IPS-NIHi11 (cell line): Measurements from ENCODE around the gene C9orf43.
"Not testable (repeated sequence)": the region's sequence is repeated elsewhere in the genome, so short reads cannot be mapped to it uniquely, and the experiment has no call there.

ENCODE experiments used
- DNase-seq: peaks from one replicate; pipeline ENCODE4 v3.0.0; 2012; ENCODE audit warnings: mixed read lengths, low spot score

The C9orf43 gene, protein sequence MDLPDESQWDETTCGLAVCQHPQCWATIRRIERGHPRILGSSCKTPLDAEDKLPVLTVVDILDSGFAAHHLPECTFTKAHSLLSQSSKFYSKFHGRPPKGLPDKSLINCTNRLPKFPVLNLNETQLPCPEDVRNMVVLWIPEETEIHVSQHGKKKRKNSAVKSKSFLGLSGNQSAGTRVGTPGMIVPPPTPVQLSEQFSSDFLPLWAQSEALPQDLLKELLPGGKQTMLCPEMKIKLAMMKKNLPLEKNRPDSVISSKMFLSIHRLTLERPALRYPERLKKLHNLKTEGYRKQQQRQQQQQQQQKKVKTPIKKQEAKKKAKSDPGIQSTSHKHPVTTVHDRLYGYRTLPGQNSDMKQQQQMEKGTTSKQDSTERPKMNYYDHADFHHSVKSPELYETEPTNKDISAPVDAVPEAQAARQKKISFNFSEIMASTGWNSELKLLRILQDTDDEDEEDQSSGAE

DNA sequence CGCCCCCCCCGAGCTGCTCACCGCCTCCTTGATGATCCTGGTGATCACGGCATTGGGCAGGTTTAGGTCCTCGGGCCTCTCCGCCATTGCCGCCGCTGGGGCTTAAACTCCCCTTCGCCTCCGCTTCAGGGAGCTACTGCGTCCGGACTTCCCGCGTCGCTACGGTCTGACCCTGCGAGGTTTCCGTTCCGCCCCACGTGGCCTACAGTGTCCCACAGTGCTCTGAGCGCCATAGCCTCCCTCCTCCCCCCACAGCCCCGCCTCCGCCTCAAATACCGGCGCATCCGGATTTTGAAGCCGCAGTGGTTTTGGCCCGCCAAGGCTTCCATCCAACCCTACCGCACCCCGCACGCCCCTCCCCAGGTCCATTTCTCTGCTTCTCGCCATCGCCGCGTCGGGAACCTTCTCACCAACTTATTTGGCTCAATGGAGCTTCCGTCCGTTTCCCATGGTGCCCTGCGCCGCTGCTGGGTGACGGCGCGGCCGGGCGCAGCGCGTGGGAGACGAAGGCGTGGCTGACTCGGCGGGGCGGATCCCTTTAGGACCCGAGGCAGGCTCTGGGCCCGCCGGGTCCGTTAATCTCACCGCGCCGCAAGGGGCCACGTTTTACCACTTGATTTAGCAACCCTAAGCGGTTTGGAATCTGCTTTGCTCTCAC, at the start of gene C9orf43, which contains the start of gene POLE3:
Gene C9orf43, plus strand, starts transcription at position 541 of the 658 bp plus-strand sequence. CDS start 2,747 bp downstream, outside the sequence.
Gene POLE3, minus strand, starts transcription at position 469 of the 658 bp plus-strand sequence. Its CDS starts 382 bp downstream, at position 87.
- DNase-seq: peak; percentile 95

GRCh38 chr9:113361304-113362018, 49.1 kb upstream of the C9orf43 start:
- DNase-seq: no peak

DNA sequence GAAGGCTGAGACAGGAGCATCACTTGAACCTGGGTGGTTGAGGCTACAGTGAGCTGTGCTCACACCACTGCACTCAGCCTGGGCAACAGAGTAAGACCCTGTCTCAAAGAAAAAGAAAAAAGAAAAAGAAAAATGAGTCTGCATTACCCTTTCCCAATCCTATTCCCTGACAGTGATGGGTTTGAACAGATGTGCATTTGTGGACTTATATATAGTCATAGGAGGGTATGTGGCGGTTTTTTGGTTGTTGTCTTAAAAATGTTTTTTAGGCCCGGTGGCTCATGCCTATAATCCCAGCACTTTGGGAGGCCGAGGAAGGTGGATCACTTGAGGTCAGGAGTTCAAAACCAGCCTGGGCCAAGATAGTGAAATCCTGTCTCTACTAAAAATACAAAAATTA, 47.2 kb upstream of the C9orf43 start:
- no peak for DNase-seq

DNA sequence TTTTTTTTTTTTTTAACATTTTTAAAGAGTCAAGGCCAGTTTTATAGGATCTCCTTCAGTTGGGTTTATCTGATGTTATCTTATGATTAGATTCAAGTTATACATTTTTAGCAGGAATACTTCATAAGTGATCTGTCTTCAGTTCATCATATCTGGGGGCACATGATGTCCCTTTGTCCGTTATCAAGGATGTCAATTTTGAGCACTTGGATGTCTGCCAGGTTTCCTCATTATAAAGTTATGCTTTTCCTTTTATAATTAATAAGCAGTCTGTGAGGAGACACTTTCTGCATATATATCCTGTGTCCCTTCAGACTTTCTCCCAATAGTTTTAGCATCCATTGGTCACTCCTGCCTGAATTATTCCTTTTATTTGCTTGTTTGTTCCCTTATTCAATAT, 45.6 kb upstream of the C9orf43 start:
- no peak for DNase-seq

GRCh38 chr9:113365652-113366051, 44.9 kb upstream of the C9orf43 start:
- DNase-seq: not testable (repeated sequence)

- no peak for DNase-seq
These were observed 42.1 kb upstream of the C9orf43 start for GRCh38 chr9:113368348-113368981.

DNA sequence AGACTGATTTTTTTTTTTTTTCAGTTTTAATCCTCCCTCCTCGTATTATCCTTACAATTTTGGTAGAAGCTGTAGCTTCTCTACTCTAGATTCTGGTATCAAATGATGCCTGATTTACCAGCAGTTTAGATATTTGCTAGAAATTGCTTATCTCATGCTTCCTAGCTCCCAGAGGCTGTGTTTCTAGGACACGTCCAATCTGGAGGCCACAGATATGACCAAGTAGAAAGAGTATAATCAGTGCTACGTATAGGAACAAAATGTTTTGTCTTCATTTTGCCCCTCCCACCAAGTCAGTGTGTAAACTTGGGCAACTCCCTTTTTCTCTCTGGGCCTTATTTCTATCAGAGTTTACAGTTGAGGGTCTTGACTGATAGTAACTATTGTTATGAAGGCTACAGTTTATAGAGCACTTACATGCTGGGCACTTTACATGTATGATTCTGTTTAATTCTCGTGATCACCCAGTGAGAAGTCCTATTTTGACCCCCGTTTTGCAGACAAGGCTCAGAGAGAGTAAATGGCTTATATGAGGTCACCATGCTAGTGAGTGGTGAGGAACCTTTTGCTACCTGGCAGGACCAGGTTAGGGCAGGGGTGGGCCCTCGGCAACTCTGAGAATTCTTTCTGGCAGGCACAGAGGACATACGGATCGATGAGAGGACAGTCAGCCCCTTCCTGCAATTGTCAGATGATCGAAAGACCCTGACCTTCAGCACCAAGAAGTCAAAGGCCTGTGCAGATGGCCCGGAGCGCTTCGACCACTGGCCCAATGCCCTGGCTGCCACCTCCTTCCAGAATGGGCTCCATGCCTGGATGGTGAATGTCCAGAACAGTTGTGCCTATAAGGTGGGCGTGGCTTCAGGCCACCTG, 41.3 kb upstream of the C9orf43 start:
- DNase-seq: no peak

- no peak for DNase-seq
These were observed 40.7 kb upstream of the C9orf43 start for GRCh38 chr9:113369855-113370140.

- DNase-seq: no peak
These were observed 39.7 kb upstream of the C9orf43 start for GRCh38 chr9:113370806-113371325.

DNA sequence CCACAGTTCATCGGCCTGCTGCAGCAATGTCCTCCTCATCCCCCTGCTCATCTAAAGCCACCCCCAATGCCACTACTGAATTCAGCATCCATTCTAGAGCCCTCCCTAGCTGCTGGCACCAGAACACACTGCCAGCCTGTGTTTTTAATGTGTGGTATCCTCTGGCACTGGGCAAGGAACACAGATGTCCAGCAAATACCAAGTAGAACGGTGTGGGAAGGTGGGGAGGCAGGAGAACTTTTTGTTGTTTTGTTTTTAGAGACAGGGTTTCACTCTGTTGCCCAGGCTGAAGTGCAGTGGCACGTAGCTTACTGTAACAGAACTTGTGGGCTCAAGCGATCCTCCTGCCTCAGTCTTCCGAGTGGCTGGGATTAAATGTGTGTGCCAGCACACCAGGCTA, 38.5 kb upstream of the C9orf43 start:
- DNase-seq: no peak

DNA sequence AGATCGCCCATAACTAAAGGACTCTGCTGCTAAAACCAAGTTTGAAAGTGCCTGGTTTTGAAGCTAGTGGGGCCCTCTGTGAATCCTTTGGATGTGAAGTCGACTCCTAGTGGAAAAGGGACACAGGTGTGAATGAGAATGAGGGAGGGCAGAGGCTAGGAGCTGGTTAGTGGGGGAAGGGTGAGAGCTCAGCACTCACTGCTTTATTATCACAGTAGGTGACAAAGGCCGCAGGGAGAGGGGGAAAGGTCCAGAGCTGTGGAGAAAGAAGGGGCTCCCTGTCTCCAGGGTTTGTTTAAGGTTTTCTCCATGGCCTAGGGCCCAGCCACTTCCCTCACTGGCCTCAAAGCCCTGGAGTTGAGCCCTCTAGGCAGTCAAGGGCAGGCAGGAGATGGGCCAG, 37.3 kb upstream of the C9orf43 start:
- DNase-seq: no peak

DNA sequence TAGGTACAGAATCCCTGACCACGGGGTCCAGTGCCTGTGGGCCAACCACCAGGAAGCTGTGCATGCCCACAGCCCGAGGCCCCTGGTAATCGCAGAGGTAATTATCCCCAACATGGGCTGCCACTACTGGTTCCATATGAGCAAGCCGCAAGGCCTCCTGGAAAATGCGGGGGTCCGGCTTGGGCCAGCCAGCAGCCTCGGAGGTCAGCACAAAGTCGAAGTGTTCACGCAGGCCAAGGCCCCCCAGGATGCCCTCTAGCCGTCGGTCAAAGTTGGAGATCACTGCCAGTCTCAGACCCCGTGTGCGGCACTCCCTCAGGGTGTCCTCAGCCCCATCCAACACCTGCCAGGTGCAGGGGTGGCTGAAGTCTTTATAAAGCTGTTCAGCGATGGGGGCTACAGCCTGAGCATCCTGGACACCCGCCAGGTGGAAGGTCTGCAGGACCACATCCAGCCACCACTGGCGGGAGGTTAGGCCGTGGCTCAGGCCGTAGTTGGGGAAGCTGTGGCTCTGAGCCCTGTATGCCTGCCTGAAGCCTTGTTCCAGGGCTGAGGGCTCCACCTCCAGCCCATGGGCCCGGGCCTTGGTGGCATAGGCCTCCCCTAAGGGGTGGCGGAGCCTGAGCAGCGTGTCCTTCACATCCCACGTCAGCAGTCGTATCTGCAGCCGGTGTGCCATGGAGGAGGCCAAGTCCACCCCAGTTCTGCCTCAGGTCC, 36.7 kb upstream of the C9orf43 start:
- no peak for DNase-seq

DNA sequence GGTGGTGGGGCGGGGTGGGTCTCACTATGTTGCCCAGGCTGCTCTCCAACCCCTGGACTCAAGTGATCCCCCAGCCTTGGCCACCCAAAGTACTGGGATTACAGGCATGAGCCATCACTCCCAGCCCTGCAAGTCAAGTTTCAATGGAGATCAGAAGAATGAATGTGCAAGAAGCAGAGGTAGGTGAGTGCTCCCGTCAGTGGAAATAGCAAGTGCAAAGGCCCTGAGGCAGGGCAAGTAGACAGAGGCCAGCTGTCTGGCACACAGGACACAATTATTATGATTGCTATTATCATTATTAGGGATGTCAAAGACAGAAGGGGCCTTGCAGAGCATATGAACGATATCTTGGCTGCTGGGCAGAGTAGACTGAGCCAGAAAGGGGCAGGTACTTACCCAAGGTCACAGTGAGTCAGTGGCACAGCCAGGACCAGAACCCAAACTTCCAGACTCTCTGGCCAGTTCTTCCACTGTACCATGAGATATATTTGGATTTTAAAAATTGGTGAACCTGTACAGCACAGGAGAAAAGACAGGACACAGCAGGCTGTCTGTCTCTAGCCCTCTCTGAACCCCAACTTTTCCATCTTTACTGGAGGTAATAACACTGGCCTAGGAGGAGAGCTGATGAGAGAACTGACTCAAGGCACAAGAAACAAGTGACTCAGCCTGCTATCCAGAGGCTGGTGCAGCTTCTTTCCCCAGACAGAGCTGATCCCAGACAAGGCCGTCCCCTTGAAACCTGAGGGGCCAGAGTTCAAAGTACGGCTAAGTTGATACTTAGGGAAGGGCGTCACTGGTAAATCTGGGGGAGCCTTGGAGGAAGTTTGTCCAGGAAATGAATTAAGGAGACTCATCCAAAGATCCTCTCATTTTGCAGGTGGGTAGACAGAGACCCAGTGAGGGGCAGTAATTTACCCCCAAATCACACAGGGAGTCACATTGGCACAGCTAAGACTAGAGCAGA, 35.2 kb upstream of the C9orf43 start:
- DNase-seq: no peak

- peak; percentile 96 for DNase-seq
These were observed 33.6 kb upstream of the C9orf43 start, which contains the start of gene HDHD3 for GRCh38 chr9:113376634-113377567. Gene HDHD3, minus strand, starts transcription at chr9:113376986. Its CDS starts 2,632 bp downstream, at chr9:113374354.

DNA sequence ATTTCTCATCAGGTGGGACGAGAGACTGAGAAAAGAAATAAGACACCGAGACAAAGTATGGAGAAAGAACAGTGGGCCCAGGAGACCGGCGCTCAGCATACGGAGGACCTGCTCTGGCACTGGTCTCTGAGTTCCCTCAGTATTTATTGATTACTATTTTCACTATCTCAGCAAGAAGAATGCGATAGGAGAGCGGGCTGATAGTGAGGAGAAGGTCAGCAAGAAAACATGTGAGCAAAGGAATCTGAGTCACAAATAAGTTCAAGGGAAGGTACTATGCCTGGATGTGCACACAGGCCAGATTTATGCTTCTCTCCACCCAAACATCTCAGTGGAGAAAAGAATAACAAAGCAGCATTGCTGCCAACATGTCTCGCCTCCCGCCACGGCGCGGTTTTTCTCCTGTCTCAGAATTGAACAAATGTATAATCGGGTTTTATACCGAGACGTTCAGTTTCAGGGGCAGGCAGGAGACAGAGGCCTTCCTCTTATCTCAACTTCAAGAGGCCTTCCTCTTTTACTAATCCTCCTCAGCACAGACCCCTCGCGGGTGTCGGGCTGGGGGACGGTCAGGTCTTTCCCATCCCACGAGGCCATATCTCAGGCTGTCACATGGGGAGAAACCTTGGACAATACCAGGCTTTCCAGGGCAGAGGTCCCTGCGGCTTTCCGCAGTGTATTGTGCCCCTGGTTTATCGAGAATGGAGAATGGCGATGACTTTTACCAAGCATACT, 31.3 kb upstream of the C9orf43 start:
- not testable (repeated sequence) for DNase-seq

DNA sequence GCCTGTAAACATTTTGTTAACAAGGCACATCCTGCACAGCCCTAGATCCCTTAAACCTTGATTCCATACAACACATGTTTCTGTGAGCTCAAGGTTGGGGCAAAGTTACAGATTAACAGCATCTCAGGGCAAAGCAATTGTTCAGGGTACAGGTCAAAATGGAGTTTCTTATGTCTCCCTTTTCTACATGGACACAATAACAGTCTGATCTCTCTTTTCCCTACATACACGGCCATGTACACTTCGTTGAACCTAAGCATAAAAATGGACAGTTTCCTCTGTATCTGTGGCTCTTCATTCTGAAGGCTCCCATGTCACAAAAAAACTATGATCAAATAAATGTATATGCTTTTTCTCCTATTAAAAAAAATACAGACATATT, 30.7 kb upstream of the C9orf43 start:
- DNase-seq: not testable (repeated sequence)

- no peak for DNase-seq
These were observed 29.6 kb upstream of the C9orf43 start for GRCh38 chr9:113380869-113381378.
